Esophagus muscularis mucosa (tissue), 4 donors: ENCODE measurements around the gene RNASE3.
"Not testable (repeated sequence)": the region's sequence is repeated elsewhere in the genome, so short reads cannot be mapped to it uniquely, and the experiment has no call there.

Source experiments
- EP300 ChIP-seq: sonication (generic); formaldehyde crosslinking; IDR thresholded peaks from one replicate; pipeline ENCODE4 v1.6.1; 2017; ENCODE audit warnings: antibody characterized with exemption
- POLR2A ChIP-seq: fragments of 450-650 bp; IDR thresholded peaks from one replicate; pipeline ENCODE4 v1.6.1; 2017; ENCODE audit warnings: antibody characterized with exemption, moderate library complexity, mild to moderate bottlenecking, low read depth
- TF ChIP-seq, protein P1 (sequence below), 3 experiments: fragments of 200-600 bp in 2 of 3; fragments of 450-650 bp in 1 of 3; sonication (generic) in 2 of 3; IDR thresholded peaks; one replicate each; pipeline ENCODE4 v1.5.1; 2017 to 2019; ENCODE audit warnings: antibody characterized with exemption in 3 of 3, mild to moderate bottlenecking in 2 of 3, moderate library complexity in 1 of 3

DNA sequence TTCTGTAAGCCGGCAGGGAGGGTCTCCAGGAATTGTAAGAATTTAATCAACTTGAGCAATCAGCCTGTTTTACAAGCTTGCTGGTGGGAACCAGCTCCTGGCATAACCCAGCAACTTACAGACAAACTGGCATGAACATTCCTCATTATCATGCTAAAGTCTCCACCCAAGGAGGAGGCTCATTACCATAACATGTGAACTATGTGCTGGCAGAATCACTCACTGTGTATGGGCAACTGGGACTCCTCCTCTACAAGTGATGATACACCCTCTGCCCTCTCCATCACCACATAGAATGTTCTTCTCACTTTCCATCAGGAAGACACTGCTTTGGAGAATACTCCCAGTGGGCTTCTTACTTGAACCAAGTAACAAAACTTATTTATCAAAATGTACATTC lies 4.1 kb downstream of the RNASE3 start:
- TF ChIP-seq POLR2A, EP300: not testable (repeated sequence)
- TF ChIP-seq, protein P1, sequence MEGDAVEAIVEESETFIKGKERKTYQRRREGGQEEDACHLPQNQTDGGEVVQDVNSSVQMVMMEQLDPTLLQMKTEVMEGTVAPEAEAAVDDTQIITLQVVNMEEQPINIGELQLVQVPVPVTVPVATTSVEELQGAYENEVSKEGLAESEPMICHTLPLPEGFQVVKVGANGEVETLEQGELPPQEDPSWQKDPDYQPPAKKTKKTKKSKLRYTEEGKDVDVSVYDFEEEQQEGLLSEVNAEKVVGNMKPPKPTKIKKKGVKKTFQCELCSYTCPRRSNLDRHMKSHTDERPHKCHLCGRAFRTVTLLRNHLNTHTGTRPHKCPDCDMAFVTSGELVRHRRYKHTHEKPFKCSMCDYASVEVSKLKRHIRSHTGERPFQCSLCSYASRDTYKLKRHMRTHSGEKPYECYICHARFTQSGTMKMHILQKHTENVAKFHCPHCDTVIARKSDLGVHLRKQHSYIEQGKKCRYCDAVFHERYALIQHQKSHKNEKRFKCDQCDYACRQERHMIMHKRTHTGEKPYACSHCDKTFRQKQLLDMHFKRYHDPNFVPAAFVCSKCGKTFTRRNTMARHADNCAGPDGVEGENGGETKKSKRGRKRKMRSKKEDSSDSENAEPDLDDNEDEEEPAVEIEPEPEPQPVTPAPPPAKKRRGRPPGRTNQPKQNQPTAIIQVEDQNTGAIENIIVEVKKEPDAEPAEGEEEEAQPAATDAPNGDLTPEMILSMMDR (IDR thresholded peaks at IDR 0.05), result not testable (repeated sequence)
